GM23338 (cell line): ENCODE data around the gene EFCAB10. TPM values are rescaled to one million over a fixed set of nuclear protein-coding genes. Genes with fewer than 3 reads are reported as not detected.

ENCODE experiments used
- ATAC-seq: fragments of 200-7000 bp; cut with Tn5 transposase; 3 replicates; pipeline ENCODE4 v1.9.1; 2020
- DNase-seq: peaks from one replicate; pipeline ENCODE4 v3.0.0-alpha.2; 2015; ENCODE audit warnings: low spot score
- H2AFZ ChIP-seq: fragments of 200-600 bp; sonication (generic); 2 replicates; pipeline ENCODE4 v1.8.0; 2016; ENCODE audit warnings: antibody characterized with exemption, mild to moderate bottlenecking, moderate library complexity
- H3F3A ChIP-seq: fragments of 200-600 bp; sonication (generic); replicated peaks from 2 replicates; pipeline ENCODE4 v1.8.0; 2017; ENCODE audit warnings: antibody characterized with exemption, mixed run types, low read depth
- H3K27ac ChIP-seq: fragments of 200-600 bp; sonication (generic); 2 replicates; pipeline ENCODE4 v1.6.1; 2016; ENCODE audit warnings: low read depth
- H3K27me3 ChIP-seq: fragments of 200-600 bp; sonication (generic); 2 replicates; pipeline ENCODE4 v1.8.0; 2016; ENCODE audit warnings: mild to moderate bottlenecking, mixed run types, moderate library complexity; ENCODE audit not compliant: insufficient read depth
- H3K36me3 ChIP-seq: fragments of 200-600 bp; sonication (generic); 2 replicates; pipeline ENCODE4 v1.8.0; 2016; ENCODE audit warnings: mild to moderate bottlenecking; ENCODE audit not compliant: insufficient read depth
- H3K4me1 ChIP-seq: fragments of 200-600 bp; sonication (generic); 2 replicates; pipeline ENCODE4 v1.8.0; 2016; ENCODE audit warnings: mild to moderate bottlenecking, moderate library complexity; ENCODE audit not compliant: insufficient read depth
- H3K4me2 ChIP-seq: fragments of 200-600 bp; sonication (generic); 2 replicates; pipeline ENCODE4 v1.7.1; 2017; ENCODE audit warnings: mixed run types
- H3K4me3 ChIP-seq: fragments of 200-600 bp; sonication (generic); 2 replicates; pipeline ENCODE4 v1.6.1; 2016; ENCODE audit warnings: mixed run types
- H3K79me2 ChIP-seq: fragments of 200-600 bp; sonication (generic); replicated peaks from 2 replicates; pipeline ENCODE4 v1.8.0; 2017; ENCODE audit warnings: mild to moderate bottlenecking; ENCODE audit not compliant: insufficient read depth
- H3K9me2 ChIP-seq: fragments of 200-600 bp; sonication (generic); 2 replicates; pipeline ENCODE4 v1.8.0; 2017; ENCODE audit not compliant: insufficient read depth
- H4K20me1 ChIP-seq: fragments of 200-600 bp; sonication (generic); replicated peaks from 2 replicates; pipeline ENCODE4 v1.8.0; 2017; ENCODE audit warnings: mild to moderate bottlenecking; ENCODE audit not compliant: insufficient read depth
- H3K27ac Mint-ChIP-seq: 2 replicates; pipeline ENCODE4 v1.8.0; 2020; ENCODE audit warnings: inconsistent platforms, mild to moderate bottlenecking, moderate library complexity, mixed read lengths
- H3K27me3 Mint-ChIP-seq: 3 replicates; pipeline ENCODE4 v1.8.0; 2022; ENCODE audit warnings: low read depth, mild to moderate bottlenecking, moderate library complexity, mixed read lengths, inconsistent platforms; ENCODE audit not compliant: insufficient read depth, poor library complexity
- H3K36me3 Mint-ChIP-seq: 3 replicates; pipeline ENCODE4 v1.8.0; 2021; ENCODE audit warnings: low read depth, mild to moderate bottlenecking, inconsistent platforms, moderate library complexity, mixed read lengths
- H3K4me1 Mint-ChIP-seq: 3 replicates; pipeline ENCODE4 v1.8.0; 2020; ENCODE audit warnings: mild to moderate bottlenecking, inconsistent platforms, mixed read lengths
- H3K4me3 Mint-ChIP-seq: 3 replicates; pipeline ENCODE4 v1.8.0; 2021; ENCODE audit warnings: moderate library complexity, mild to moderate bottlenecking, inconsistent platforms, mixed read lengths
- H3K9me3 Mint-ChIP-seq: 3 replicates; pipeline ENCODE4 v1.8.0; 2020; ENCODE audit warnings: moderate library complexity, mild to moderate bottlenecking, inconsistent platforms, mixed read lengths
- CREB1 ChIP-seq: fragments of 250-450 bp; sonication (Bioruptor Pico); IDR thresholded peaks from 2 replicates; pipeline ENCODE4 v1.5.0; 2020; ENCODE audit warnings: low read depth, mild to moderate bottlenecking, moderate library complexity
- EZH2 ChIP-seq: fragments of 200-600 bp; sonication (generic); IDR thresholded peaks from one replicate; pipeline ENCODE4 v1.8.0; 2017; ENCODE audit warnings: antibody characterized with exemption, mild to moderate bottlenecking, low read depth; ENCODE audit not compliant: unreplicated experiment
- EZH2phosphoT487 ChIP-seq: fragments of 200-600 bp; sonication (generic); IDR thresholded peaks from one replicate; pipeline ENCODE4 v1.8.1; 2018; ENCODE audit warnings: antibody characterized with exemption; ENCODE audit not compliant: unreplicated experiment
- JUNB ChIP-seq: IDR thresholded peaks from one replicate; pipeline ENCODE4 v1.6.1; 2016; ENCODE audit warnings: antibody characterized with exemption; ENCODE audit not compliant: unreplicated experiment
- NANOG ChIP-seq: IDR thresholded peaks from 2 replicates; pipeline ENCODE4 v1.6.1; 2016; ENCODE audit warnings: antibody characterized with exemption, borderline replicate concordance
- POLR2AphosphoS5 ChIP-seq: IDR thresholded peaks from 2 replicates; pipeline ENCODE4 v1.6.1; 2016; ENCODE audit warnings: antibody characterized with exemption, low read depth
- STAT1 ChIP-seq: IDR thresholded peaks from one replicate; pipeline ENCODE4 v1.6.1; 2016; ENCODE audit warnings: antibody characterized with exemption; ENCODE audit not compliant: unreplicated experiment
- ZNF114 ChIP-seq: fragments of 250-450 bp; sonication (Bioruptor Pico); IDR thresholded peaks from 2 replicates; pipeline ENCODE4 v1.5.0; 2020; ENCODE audit warnings: mild to moderate bottlenecking, moderate library complexity
- ZNF331 ChIP-seq: fragments of 250-450 bp; sonication (Bioruptor Pico); IDR thresholded peaks from 2 replicates; pipeline ENCODE4 v1.5.0; 2020; ENCODE audit warnings: low read depth, mild to moderate bottlenecking, moderate library complexity
- polyA plus RNA-seq: library from polyadenylated mRNA; unstranded; fragments of >200 nt; fragmentation: Nextera tagmentation; extraction: Ambion mirVana; gene quantifications from 2 replicates; pipeline ENCODE4 v1.2.1, GENCODE V29; 2016
- total RNA-seq: library from RNA; depleted of rRNA; stranded (reverse); fragments of >200 nt; shearing (Covaris generic); gene quantifications from 2 replicates; pipeline ENCODE4 v1.2.3, GENCODE V29; 2014
- TF ChIP-seq, protein P1 (sequence below): fragments of 250-450 bp; sonication (Bioruptor Pico); IDR thresholded peaks from 2 replicates; pipeline ENCODE4 v1.5.0; 2020; ENCODE audit warnings: mild to moderate bottlenecking, moderate library complexity
- TF ChIP-seq, protein P2 (sequence below): IDR thresholded peaks from one replicate; pipeline ENCODE4 v1.6.1; 2018; ENCODE audit warnings: antibody characterized with exemption; ENCODE audit not compliant: unreplicated experiment
- TF ChIP-seq, protein P3 (sequence below): IDR thresholded peaks from 2 replicates; pipeline ENCODE4 v1.6.1; 2016; ENCODE audit warnings: antibody characterized with exemption
- TF ChIP-seq, protein P4 (sequence below), 2 experiments: fragments of 200-600 bp in 1 of 2; sonication (generic) in 1 of 2; conservative IDR thresholded peaks; 2 replicates each; pipeline versions ENCODE4 v1.5.1 to v1.6.1; 2016 to 2017; ENCODE audit warnings: antibody characterized with exemption in 2 of 2, low read depth in 2 of 2, mild to moderate bottlenecking in 2 of 2, moderate library complexity in 1 of 2

The EFCAB10 gene
- total and polyA plus RNA-seq, 2 experiments from 2014 or later: 4.7 to 10.3 TPM

DNA sequence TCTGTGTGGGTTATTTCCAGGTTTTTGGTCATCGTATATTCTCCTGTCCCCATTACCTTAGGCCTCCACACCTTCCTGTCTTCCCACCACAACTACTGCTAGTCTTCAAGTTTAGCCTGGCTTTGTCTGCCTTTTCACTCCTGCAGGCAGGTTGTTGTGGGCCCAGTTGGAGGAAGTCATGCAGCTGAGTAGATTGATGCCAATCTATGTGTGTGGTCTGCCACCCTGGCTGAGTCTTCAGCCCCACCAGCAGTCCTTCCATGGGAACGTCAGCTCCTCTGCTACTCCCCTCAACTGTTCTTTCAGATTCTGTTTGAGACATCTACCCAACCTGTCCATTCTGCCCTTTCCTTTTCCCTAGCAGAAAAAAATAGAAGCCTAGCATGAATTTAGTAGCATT lies 43.0 kb downstream of the EFCAB10 start:
- no peak for ATAC-seq
- H3K4me3 ChIP-seq: no peak overlapping the region
- H3K9me2 ChIP-seq: no peaks in the 10 kb centered on the region
- 0 out of 2 replicates have a peak, but pooled peaks cover 7% of the 10 kb centered on the region for H4K20me1 ChIP-seq
- no peaks in the 10 kb centered on the region for H3F3A ChIP-seq
- H3K4me1 ChIP-seq: peaks cover 10% of the 10 kb centered on the region
- H3K79me2 ChIP-seq: peaks cover 23% of the 10 kb centered on the region
- Mint-ChIP-seq H3K27ac (no peak overlapping the region), H3K4me1 (no peaks in the 10 kb centered on the region), H3K9me3 (no peaks in the 10 kb centered on the region), H3K4me3 (no peak overlapping the region), H3K36me3 (peaks cover 46% of the 10 kb centered on the region), H3K27me3 (peaks cover 3% of the 10 kb centered on the region)
- H3K27me3 ChIP-seq: no peaks in the 10 kb centered on the region
- peaks cover 32% of the 10 kb centered on the region; the same call in 1 of the 2 replicates for H3K36me3 ChIP-seq
- TF ChIP-seq, protein P1, sequence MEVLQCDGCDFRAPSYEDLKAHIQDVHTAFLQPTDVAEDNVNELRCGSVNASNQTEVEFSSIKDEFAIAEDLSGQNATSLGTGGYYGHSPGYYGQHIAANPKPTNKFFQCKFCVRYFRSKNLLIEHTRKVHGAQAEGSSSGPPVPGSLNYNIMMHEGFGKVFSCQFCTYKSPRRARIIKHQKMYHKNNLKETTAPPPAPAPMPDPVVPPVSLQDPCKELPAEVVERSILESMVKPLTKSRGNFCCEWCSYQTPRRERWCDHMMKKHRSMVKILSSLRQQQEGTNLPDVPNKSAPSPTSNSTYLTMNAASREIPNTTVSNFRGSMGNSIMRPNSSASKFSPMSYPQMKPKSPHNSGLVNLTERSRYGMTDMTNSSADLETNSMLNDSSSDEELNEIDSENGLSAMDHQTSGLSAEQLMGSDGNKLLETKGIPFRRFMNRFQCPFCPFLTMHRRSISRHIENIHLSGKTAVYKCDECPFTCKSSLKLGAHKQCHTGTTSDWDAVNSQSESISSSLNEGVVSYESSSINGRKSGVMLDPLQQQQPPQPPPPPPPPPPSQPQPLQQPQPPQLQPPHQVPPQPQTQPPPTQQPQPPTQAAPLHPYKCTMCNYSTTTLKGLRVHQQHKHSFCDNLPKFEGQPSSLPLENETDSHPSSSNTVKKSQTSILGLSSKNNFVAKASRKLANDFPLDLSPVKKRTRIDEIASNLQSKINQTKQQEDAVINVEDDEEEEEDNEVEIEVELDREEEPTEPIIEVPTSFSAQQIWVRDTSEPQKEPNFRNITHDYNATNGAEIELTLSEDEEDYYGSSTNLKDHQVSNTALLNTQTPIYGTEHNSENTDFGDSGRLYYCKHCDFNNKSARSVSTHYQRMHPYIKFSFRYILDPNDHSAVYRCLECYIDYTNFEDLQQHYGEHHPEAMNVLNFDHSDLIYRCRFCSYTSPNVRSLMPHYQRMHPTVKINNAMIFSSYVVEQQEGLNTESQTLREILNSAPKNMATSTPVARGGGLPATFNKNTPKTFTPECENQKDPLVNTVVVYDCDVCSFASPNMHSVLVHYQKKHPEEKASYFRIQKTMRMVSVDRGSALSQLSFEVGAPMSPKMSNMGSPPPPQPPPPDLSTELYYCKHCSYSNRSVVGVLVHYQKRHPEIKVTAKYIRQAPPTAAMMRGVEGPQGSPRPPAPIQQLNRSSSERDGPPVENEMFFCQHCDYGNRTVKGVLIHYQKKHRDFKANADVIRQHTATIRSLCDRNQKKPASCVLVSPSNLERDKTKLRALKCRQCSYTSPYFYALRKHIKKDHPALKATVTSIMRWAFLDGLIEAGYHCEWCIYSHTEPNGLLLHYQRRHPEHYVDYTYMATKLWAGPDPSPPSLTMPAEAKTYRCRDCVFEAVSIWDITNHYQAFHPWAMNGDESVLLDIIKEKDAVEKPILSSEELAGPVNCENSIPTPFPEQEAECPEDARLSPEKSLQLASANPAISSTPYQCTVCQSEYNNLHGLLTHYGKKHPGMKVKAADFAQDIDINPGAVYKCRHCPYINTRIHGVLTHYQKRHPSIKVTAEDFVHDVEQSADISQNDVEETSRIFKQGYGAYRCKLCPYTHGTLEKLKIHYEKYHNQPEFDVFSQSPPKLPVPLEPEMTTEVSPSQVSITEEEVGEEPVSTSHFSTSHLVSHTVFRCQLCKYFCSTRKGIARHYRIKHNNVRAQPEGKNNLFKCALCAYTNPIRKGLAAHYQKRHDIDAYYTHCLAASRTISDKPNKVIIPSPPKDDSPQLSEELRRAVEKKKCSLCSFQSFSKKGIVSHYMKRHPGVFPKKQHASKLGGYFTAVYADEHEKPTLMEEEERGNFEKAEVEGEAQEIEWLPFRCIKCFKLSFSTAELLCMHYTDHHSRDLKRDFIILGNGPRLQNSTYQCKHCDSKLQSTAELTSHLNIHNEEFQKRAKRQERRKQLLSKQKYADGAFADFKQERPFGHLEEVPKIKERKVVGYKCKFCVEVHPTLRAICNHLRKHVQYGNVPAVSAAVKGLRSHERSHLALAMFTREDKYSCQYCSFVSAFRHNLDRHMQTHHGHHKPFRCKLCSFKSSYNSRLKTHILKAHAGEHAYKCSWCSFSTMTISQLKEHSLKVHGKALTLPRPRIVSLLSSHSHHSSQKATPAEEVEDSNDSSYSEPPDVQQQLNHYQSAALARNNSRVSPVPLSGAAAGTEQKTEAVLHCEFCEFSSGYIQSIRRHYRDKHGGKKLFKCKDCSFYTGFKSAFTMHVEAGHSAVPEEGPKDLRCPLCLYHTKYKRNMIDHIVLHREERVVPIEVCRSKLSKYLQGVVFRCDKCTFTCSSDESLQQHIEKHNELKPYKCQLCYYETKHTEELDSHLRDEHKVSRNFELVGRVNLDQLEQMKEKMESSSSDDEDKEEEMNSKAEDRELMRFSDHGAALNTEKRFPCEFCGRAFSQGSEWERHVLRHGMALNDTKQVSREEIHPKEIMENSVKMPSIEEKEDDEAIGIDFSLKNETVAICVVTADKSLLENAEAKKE: no peak
- no peak for TF ChIP-seq STAT1
- no peak for TF ChIP-seq JUNB
- no peak for TF ChIP-seq NANOG
- TF ChIP-seq, protein P2, sequence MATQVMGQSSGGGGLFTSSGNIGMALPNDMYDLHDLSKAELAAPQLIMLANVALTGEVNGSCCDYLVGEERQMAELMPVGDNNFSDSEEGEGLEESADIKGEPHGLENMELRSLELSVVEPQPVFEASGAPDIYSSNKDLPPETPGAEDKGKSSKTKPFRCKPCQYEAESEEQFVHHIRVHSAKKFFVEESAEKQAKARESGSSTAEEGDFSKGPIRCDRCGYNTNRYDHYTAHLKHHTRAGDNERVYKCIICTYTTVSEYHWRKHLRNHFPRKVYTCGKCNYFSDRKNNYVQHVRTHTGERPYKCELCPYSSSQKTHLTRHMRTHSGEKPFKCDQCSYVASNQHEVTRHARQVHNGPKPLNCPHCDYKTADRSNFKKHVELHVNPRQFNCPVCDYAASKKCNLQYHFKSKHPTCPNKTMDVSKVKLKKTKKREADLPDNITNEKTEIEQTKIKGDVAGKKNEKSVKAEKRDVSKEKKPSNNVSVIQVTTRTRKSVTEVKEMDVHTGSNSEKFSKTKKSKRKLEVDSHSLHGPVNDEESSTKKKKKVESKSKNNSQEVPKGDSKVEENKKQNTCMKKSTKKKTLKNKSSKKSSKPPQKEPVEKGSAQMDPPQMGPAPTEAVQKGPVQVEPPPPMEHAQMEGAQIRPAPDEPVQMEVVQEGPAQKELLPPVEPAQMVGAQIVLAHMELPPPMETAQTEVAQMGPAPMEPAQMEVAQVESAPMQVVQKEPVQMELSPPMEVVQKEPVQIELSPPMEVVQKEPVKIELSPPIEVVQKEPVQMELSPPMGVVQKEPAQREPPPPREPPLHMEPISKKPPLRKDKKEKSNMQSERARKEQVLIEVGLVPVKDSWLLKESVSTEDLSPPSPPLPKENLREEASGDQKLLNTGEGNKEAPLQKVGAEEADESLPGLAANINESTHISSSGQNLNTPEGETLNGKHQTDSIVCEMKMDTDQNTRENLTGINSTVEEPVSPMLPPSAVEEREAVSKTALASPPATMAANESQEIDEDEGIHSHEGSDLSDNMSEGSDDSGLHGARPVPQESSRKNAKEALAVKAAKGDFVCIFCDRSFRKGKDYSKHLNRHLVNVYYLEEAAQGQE: no peak
- TF ChIP-seq, protein P3, sequence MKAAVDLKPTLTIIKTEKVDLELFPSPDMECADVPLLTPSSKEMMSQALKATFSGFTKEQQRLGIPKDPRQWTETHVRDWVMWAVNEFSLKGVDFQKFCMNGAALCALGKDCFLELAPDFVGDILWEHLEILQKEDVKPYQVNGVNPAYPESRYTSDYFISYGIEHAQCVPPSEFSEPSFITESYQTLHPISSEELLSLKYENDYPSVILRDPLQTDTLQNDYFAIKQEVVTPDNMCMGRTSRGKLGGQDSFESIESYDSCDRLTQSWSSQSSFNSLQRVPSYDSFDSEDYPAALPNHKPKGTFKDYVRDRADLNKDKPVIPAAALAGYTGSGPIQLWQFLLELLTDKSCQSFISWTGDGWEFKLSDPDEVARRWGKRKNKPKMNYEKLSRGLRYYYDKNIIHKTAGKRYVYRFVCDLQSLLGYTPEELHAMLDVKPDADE: no peak
- TF ChIP-seq EZH2phosphoT487: no peak
- no peak for TF ChIP-seq POLR2AphosphoS5
- TF ChIP-seq ZNF331 (CRISPR knock-in tag): no peak
- TF ChIP-seq EZH2: no peak
- no peak for TF ChIP-seq ZNF114
- TF ChIP-seq CREB1: no peak
- TF ChIP-seq, protein P4, sequence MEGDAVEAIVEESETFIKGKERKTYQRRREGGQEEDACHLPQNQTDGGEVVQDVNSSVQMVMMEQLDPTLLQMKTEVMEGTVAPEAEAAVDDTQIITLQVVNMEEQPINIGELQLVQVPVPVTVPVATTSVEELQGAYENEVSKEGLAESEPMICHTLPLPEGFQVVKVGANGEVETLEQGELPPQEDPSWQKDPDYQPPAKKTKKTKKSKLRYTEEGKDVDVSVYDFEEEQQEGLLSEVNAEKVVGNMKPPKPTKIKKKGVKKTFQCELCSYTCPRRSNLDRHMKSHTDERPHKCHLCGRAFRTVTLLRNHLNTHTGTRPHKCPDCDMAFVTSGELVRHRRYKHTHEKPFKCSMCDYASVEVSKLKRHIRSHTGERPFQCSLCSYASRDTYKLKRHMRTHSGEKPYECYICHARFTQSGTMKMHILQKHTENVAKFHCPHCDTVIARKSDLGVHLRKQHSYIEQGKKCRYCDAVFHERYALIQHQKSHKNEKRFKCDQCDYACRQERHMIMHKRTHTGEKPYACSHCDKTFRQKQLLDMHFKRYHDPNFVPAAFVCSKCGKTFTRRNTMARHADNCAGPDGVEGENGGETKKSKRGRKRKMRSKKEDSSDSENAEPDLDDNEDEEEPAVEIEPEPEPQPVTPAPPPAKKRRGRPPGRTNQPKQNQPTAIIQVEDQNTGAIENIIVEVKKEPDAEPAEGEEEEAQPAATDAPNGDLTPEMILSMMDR (conservative IDR thresholded peaks at IDR 0.05; ENCODE audit: low read depth in 2 of 2): no peak
- H3K4me2 ChIP-seq: no peak overlapping the region
- no peak overlapping the region for H3K27ac ChIP-seq
- DNase-seq: no peak
- H2AFZ ChIP-seq: no peak overlapping the region
